ENCODE data around the gene ZNF790.
"Not testable (repeated sequence)": the region's sequence is repeated elsewhere in the genome, so short reads cannot be mapped to it uniquely, and the experiment has no call there.

The ZNF790 gene

DNA sequence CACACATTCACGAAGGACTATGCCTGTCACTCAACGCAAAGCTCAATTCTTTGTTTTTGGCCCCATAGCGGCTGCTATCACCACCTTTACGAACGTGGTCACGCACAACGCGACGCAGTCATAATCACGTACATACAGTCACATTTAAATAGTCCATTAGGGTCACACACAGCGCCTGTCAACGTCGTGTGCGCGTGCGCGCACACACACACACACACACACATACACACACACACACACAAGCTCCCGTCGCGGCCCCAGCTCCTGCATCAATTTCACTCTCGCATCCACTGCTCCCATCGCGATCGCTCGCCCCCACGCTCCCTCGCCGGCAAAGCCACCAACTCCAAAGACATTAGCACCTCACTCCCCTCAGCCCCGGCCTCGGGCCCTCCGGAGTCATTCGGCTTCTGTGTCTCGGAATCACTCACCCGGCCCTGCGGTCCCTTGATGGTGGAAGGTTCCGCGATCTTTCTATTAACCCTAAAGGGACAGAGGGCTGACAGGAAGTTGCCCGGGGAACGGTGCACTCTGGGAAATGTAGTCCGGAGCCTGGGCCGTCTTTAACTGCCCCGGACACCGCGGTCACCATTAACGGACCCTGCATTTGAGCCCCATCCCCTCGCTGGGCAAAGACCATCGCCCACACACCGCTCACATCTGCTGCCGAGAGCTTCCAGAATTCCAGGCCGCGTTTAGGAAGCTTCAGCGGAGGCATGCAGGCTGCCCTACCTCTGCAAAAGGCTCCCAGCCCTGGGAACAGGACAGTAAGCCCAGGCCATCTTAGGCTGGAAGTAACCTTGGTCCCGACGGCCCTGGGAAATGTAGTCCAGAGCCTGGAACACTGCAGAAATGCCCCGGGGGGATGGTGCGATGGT lies at the start of gene ZNF790:
Gene ZNF790 (minus strand): TSS at position 482 of the 878 bp plus-strand sequence. CDS start 12,768 bp downstream, outside the sequence.
- intact Hi-C loops (cut with DNase I): loop anchor here (1.0 to 5.0 kb wide), 3 partner anchors 12 to 629 kb away; partner anchors contain the start of genes ZNF260, ZNF345, ZNF569 and ZNF570
- DNase-seq: peak; percentile 85 to 97 (median 93)

DNA sequence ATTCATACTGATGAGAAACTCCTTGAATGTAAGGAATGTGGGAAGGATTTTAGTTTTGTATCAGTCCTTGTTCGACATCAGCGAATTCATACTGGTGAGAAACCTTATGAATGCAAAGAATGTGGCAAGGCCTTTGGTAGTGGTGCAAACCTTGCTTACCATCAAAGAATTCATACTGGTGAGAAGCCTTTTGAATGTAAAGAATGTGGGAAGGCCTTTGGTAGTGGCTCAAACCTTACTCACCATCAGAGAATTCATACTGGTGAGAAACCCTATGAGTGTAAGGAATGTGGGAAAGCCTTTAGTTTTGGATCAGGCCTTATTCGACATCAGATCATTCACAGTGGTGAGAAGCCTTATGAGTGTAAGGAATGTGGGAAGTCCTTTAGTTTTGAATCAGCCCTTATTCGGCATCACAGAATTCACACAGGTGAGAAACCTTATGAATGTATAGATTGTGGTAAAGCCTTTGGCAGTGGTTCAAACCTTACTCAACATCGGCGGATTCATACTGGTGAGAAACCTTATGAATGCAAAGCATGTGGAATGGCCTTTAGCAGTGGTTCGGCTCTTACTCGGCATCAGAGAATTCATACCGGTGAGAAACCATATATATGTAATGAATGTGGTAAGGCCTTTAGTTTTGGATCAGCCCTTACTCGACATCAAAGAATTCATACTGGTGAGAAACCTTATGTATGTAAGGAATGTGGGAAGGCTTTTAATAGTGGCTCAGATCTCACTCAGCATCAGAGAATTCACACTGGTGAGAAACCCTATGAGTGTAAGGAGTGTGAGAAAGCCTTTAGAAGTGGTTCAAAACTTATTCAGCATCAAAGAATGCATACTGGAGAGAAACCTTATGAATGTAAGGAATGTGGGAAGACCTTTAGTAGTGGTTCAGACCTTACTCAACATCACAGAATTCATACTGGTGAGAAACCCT lies 39.1 kb upstream of the ZNF790 start:
- no peak for DNase-seq
- intact Hi-C loops (cut with DNase I): no loop called here

DNA sequence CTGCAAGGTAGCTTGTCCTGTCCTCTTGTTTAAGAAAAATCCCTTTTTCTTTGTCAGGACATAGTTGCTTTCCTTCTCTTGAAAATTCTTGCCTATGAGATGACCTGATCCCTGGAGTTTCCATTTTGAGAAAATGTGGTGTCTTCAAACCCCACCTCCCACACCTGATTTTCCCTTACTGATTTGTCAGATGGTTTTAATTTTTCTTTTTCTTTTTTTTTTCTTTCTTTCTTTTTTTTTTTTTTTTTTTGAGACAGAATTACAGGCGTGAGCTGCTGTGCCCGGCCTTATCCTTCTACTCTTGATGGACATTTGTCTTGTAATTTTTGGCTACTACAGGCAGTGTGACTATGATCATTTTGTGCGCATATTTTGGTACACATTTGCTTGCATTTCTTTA lies 13.7 kb upstream of the ZNF790 start:
- intact Hi-C loops (cut with DNase I): loop anchor here (2.0 to 5.0 kb wide), 2 partner anchors 65 to 79 kb away; partner anchors contain the start of genes ZNF568, ZNF829 and ZNF850
- no peak for DNase-seq

DNA sequence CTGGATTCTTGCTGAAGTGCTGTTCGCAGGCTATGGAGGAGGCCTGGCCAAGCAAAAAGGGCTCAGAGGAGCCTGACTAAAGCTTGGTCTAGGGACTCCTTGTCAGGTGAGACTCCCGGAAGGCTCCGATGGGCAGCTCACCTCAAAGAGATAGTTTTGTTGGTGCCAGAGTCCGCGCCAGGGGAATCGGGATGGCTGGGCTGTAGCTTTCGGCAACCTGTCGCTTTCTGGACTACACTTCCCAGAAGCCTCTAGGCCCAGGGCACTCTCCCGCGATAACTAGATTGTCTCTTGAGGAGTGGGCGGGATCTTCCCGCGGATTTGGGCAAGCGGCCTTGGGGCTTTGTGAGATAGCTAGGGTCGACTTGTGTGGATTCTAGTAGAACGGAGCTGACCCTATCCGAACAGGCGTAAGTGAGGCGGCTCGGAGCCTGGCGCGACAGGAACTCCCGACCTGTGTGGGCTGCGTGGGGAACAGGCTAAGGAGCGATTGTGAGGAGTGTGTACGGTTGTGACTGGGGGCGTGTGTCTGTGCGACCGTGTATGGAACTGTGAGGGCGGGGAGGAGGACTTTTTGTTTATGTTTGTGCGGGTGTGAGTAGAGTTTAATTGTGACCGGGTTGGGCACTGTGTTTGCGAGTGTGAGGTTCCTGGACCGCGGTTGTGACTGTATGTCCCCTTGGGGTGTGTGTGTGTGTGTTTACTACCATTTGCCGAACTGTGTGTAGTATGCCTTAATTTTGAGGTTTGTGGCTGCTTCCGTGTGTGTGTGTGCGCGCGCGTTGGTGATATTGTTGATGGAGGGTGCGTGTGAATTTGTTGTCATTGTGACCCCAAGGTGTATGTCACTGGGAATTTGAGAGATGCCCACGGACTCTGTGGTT lies 12.6 kb upstream of the ZNF790 start, which contains the start of gene ZNF345:
Gene ZNF345 (plus strand): TSS at position 318 of the 884 bp plus-strand sequence. CDS start 25,955 bp downstream, outside the sequence.
- intact Hi-C loops (cut with DNase I): loop anchor here (1.0 to 5.0 kb wide), 3 partner anchors 12 to 78 kb away; partner anchors contain the start of genes ZNF568, ZNF790, ZNF829 and ZNF850
- DNase-seq: peak; percentile 83 to 98 (median 94)

DNA sequence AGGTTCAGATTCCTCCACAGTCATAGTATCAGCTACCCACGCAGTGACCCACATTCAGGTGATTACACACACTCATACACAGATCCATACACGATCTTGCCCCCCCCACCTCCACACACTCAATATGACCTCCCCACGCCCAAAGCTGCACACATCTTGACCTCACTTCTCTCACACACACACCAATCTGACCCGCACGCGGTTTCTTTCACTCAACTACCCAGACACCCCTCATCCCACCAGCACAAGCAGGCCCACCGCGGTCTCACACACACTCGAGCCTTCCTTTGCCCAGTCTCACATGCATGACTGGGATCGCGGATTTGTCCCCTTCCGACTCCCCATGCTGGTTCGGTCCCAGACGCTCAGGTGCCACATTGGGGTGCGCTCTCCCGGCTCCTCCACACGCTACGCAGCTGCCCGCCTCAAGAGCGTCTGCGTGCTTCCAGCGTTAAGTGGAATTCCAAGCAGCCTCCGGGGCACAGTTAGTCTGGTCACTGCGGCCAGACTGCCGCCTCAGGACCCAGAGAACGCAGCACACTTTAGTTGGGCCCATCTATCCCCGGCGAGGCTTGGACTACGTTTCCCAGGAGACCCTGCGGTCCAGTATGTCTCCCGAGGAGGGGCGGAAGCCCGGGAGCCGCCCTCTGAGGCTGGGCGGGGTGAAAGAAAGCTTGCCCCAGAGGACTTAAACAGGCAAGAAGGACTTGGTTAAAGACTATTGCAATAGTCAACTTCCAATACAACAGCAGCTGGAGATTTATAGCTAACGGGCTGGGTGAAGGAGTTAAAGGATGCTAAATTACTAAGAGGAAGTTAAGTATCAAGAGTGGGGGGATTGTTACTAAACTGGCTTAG lies 11.7 kb upstream of the ZNF790 start:
- intact Hi-C loops (cut with DNase I): loop anchor here (1.0 to 5.0 kb wide), 3 partner anchors 12 to 77 kb away; partner anchors contain the start of genes ZNF568, ZNF790, ZNF829 and ZNF850
- DNase-seq: peak; percentile 84 to 98 (median 95)

DNA sequence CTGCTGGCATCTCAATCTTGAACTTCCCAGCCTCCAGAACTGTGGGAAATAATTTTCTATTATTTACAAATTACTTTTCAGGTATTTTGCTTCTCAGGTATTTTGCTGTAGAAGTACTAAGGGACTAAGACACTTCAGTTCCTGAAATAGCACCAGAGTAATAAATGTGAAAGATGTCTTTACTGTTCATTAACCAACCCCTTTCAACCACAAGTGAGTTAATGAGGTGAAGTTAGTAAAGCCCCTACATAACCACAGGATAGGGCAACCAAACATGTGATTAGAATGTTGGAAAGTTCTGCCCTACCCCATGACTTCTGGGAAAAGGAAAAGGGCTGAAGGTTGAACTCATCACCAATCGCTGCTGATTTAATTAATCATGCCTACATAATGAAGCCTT lies 9.8 kb upstream of the ZNF790 start:
- no peak for DNase-seq
- intact Hi-C loops (cut with DNase I): no loop called here

DNA sequence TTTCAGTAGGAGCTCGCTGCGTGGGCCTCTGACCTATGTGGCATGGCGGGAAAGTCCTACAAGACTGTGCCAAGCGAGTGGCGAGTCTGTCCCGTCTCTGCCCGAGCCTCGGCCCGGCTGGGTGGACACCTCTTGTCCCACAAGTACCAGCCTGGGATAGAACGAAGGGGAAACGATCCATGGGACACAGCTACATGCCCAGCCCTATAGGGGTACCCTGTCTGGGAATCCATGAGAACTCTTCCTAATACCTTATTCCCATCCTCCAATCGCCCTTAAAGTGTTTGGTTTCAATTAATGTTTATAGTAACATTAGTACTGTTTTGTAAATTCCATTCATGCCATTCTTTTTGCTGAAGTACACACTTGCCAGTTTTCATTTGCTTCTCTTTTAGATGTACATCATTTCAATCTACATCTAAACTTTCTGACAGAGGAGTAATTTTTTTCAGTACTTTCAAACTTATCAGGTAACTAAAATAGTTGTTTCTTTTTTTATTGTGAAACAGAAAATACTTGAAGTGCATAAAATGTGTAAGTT lies 667 bp upstream of the ZNF790 start:
- intact Hi-C loops (cut with DNase I): loop anchor here (1.0 to 5.0 kb wide), 3 partner anchors 11 to 628 kb away; partner anchors contain the start of genes ZNF260, ZNF345, ZNF569 and ZNF570
- no peak for DNase-seq

DNA sequence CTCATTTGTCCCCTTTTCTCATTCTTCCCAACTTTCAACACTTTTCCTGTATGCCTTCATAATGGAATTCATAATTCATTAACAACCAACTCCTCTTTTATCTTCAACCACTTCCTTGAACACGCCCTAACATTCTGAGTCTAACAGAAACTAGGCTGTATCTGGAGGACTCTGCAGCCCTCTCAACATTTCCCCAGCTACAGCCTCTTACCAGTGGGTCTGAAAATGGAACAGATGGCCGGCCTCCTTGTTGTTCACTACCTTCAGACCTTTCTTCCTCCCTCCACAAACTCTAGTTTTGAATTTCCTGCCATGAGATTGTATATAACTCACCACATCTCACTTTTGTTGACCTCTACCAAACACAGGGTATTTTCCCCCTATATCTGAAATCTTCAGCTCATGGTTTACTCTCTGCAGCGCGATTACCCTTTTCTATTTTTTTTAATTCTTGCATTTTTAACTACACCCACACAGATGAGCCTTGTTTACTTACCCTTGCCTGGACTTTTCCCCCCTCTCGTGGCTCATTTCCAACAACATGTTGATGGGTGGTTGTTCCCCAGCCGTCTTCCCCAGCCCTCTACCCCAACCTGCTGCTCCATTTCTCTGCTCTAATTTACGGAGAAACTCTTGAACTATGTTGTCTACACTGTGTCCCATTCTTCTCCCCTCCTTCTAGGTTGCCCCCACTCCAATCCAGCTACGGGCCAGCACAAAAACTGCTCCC lies 846 bp downstream of the ZNF790 start:
- peak in 2 of 42 donors; percentile 3 to 9 for DNase-seq
- intact Hi-C loops (cut with DNase I): loop anchor here (5.0 kb wide), 2 partner anchors 310 to 630 kb away; partner anchors contain the start of genes ZNF260, ZNF569 and ZNF570

DNA sequence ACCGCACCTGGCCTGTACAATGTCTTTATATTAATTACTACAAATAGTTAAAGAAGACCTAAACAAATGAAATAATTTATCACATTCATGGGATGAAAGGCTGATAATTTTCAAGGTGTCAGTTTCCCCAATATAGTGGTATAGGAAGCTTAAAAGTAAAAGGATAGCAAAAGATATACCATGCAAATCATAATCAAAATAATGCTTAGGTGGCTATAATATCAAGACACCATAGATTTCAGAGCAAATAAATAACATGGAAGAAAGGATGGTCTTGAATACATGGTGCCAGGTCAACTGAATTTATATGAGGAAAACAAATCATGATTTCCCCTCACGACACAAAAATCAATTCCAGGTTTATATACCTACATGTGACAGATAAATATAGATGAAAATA lies 4.8 kb downstream of the ZNF790 start:
- no peak for DNase-seq
- intact Hi-C loops (cut with DNase I): no loop called here

DNA sequence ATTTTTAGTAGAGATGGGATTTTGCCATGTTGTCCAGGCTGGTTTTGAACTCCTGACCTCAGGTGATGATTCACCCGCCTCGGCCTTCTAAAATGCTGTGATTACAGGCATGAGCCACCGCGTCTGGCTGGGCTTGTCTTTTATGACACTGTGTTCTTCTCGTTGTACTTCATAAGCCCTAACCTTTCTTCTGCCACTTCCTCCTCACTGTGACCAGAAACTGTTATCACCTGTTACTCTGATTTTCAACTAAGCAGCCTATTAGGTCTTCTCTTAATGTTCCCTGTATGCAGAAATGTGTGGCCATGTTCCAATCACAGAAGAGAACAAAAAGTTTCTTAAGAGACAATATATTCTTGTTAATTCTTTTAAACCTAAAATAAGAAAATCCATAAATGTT lies 16.4 kb downstream of the ZNF790 start:
- no peak for DNase-seq
- intact Hi-C loops (cut with DNase I): no loop called here

DNA sequence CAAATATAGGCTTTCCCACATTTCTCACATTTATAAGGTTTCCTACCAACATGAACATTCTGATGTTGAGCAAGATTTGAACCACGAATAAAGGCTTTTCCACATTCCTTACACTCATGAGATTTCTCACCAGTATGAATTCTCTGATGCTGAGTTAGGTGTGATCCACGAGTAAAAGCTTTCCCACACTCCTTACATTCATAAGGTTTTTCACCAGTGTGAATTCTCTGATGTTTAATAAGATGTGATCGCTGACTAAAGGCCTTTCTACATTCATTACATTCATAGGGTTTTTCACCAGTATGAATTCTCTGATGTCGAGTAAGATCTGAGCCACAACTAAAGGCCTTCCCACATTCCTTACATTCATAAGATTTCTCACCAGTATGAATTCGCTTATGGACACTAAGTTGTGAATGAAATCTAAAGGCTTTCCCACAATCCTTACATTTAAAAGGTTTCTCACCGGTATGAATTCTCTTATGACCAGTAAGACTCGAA lies 19.0 kb downstream of the ZNF790 start:
- intact Hi-C loops (cut with DNase I): no loop called here
- no peak for DNase-seq

DNA sequence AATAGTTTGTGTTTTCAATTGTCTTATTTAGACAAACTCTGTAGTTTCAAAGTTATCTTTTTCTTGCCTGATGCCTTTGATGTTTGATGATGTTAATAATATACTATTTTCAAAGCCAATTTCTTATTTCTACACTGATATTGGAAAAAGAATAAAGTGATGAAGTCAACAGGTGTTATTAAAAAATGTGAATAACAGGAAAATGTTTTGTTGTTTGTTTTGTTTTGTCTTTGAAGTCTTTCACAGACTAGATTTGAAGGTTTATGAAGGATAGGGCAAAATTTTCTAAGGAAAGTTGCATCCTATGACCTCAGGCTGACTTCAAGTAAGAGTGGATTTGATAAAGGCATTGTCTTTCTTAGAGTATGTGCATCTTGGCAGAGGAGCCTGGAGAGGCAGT lies 31.2 kb downstream of the ZNF790 start:
- DNase-seq: no peak
- intact Hi-C loops (cut with DNase I): no loop called here

DNA sequence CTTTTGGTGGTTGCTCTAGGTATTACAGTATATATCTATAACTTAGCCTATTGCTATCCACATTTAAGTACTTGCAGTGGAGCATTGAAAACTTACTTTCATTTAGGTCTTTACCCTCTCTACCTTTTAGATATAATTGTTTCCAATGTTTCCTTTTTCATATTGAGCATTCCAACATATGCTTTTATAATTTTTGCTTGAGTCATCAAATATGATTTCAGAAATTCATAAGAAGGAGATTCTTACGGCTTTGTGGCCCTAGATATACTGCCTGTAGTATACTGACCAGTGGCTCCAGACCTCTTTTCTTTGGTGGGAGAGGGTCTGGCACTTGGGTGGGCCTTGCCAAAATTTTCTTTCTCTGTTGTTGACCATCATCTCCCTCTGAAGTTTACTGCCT lies 32.8 kb downstream of the ZNF790 start:
- DNase-seq: no peak
- intact Hi-C loops (cut with DNase I): no loop called here

DNA sequence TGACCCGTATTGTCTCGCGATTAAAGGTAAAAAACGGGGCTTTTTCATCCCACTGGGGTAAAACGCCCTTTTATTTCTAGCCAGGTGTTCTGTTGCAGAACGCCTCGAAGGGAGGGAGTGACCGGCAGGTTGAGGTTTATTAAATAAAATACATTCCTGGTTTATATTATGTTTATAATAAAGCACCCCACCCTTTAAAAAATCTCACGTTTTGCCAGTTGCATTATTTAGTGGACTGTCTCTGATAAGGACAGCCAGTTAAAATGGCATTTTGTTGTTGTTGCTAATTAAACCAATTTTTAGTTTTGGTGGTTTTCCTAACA lies 40.4 kb downstream of the ZNF790 start:
- intact Hi-C loops (cut with DNase I): no loop called here

DNA sequence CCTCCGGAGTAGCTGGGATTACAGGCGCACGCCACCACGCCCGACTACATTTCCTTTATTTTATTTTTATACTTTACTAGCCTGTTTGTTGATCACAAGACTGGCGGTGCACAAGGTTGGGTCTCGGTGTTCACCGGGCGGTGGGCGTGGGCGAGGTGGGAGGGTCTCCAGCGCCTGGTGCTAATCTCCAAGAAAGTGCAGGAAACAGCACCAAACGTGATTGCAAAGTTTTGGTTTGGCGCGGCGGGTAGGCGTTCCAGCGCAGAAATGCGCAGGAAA lies 41.5 kb downstream of the ZNF790 start:
- intact Hi-C loops (cut with DNase I): no loop called here
- DNase-seq: no peak

More for the DNA sequence above, 40.4 kb downstream of the ZNF790 start:
- no peak for DNase-seq

DNA sequence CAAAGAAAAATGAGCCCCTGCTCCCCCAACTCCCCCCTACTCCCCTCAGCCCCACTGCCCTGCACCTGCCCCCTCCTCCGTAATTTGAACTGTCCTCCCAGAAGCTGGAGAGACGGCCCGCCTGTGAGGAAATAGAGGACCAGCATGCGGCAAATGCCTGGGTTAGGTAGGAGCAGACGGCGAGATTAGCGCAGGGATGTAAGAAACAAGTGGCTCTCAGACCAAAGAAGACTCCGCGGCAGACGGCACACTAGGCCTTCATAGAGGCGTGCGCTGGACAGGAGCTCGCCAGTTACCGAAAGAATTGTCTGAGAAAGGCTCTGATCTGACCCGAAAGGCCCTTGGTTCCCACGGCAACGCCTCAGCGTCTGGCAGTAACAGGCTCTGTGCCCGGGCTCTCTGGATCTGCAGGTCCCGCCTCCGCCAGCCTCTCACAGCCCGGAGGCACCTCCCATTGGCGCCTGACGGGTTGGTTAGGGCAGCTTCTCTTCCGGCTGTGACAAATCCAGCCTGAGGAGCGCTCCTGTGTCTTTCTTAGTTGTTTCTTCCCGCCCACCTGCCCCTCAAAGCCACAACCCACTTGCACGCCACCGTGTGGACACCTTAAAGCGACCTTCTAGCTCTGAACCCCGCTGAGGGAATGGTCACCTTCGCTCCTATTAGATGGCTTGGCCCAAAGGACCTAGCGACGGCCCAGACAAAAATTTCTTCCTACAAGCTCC lies 46.6 kb downstream of the ZNF790 start:
- DNase-seq: peak in 34 of 42 donors; percentile 6 to 77 (median 39)
- intact Hi-C loops (cut with DNase I): not testable (repeated sequence)

Measured in head of caudate nucleus (tissue), 42 donors.